Loucy (cell line): Measurements from ENCODE around the gene FXYD7.

ENCODE experiments used
- H2AFZ ChIP-seq: fragments of 200-600 bp; sonication (generic); 2 replicates; pipeline ENCODE4 v1.6.0; 2016; ENCODE audit warnings: antibody characterized with exemption, mild to moderate bottlenecking, low read length, moderate library complexity
- H3F3A ChIP-seq: fragments of 200-600 bp; 2 replicates; pipeline ENCODE4 v1.6.0; 2016; ENCODE audit warnings: antibody characterized with exemption, low read depth, mild to moderate bottlenecking
- H3K27me3 ChIP-seq: fragments of 200-600 bp; sonication (generic); 2 replicates; pipeline ENCODE4 v1.6.1; 2014; ENCODE audit warnings: low read length, mild to moderate bottlenecking; ENCODE audit not compliant: insufficient read depth, poor library complexity, severe bottlenecking
- H3K36me3 ChIP-seq: fragments of 200-600 bp; sonication (generic); 2 replicates; pipeline ENCODE4 v1.6.1; 2016; ENCODE audit warnings: low read length; ENCODE audit not compliant: insufficient read depth
- H3K4me1 ChIP-seq: fragments of 200-600 bp; sonication (generic); 2 replicates; pipeline ENCODE4 v1.5.1; 2014; ENCODE audit warnings: low read length, mild to moderate bottlenecking; ENCODE audit not compliant: insufficient read depth, poor library complexity, severe bottlenecking
- H3K4me2 ChIP-seq: fragments of 200-600 bp; sonication (generic); 2 replicates; pipeline ENCODE4 v1.6.0; 2014; ENCODE audit warnings: antibody characterized with exemption, low read length, low read depth, mild to moderate bottlenecking; ENCODE audit not compliant: poor library complexity, severe bottlenecking
- H3K4me3 ChIP-seq: fragments of 200-600 bp; sonication (generic); 2 replicates; pipeline ENCODE4 v1.5.1; 2014; ENCODE audit warnings: low read length, mild to moderate bottlenecking, mixed read lengths; ENCODE audit not compliant: poor library complexity, severe bottlenecking
- H3K79me2 ChIP-seq: fragments of 200-600 bp; sonication (generic); 2 replicates; pipeline ENCODE4 v1.6.1; 2014; ENCODE audit warnings: low read length; ENCODE audit not compliant: insufficient read depth
- H3K9ac ChIP-seq: fragments of 200-600 bp; sonication (generic); 2 replicates; pipeline ENCODE4 v1.6.0; 2014; ENCODE audit warnings: mild to moderate bottlenecking, low read depth, low read length, moderate library complexity; ENCODE audit not compliant: poor library complexity, severe bottlenecking
- H3K9me2 ChIP-seq: fragments of 200-600 bp; sonication (generic); replicated peaks from 2 replicates; pipeline ENCODE4 v1.6.1; 2016; ENCODE audit warnings: low read depth, low read length, mixed read lengths
- H3K9me3 ChIP-seq: fragments of 200-600 bp; sonication (generic); 2 replicates; pipeline ENCODE4 v1.6.1; 2014; ENCODE audit warnings: mild to moderate bottlenecking, antibody characterized with exemption, low read length, low read depth; ENCODE audit not compliant: insufficient read depth
- H4K20me1 ChIP-seq: fragments of 200-600 bp; sonication (generic); 2 replicates; pipeline ENCODE4 v1.6.0; 2014; ENCODE audit warnings: antibody characterized with exemption, low read length, mild to moderate bottlenecking; ENCODE audit not compliant: insufficient read depth, poor library complexity, severe bottlenecking
- EZH2phosphoT487 ChIP-seq: fragments of 200-600 bp; IDR thresholded peaks from 2 replicates; pipeline ENCODE4 v1.6.1; 2018; ENCODE audit warnings: antibody characterized with exemption, mild to moderate bottlenecking, moderate library complexity, borderline replicate concordance
- TF ChIP-seq, protein P1 (sequence below): fragments of 200-600 bp; sonication (generic); conservative IDR thresholded peaks from 2 replicates; pipeline ENCODE4 v1.5.1; 2014; ENCODE audit warnings: mild to moderate bottlenecking, antibody characterized with exemption, low read length

The FXYD7 gene

DNA sequence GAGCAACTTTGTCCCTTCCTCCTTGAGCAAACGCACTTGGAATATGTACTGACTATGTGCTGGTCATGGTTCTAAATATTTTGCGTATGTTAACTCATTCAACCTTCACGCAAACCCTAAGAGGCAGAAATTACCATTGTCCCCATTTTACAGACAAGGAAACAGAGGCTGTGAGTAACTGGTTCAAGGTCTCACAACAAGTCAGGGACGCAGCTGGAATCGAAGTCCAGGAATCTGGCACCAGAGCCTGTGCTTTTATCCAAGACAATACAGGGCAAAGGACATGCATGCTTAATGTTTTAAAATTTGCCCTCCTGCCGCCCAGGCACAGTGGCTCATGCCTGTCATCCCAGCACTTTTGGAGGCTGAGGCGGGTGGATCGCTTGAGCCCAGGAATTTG lies 16.6 kb downstream of the FXYD7 start:
- Histone ChIP-seq H3K79me2 (peaks cover 47% of the 10 kb centered on the region), H3K9me2 (no peaks in the 10 kb centered on the region), H3K27me3 (no peaks in the 10 kb centered on the region), H3K4me2 (no peak overlapping the region), H4K20me1 (peaks cover 34% of the 10 kb centered on the region), H3K9me3 (no peaks in the 10 kb centered on the region), H3K9ac (no peak overlapping the region), H2AFZ (no peak overlapping the region), H3K4me3 (no peak overlapping the region), H3K36me3 (peaks cover 64% of the 10 kb centered on the region; the same call in 1 of the 2 replicates), H3K4me1 (peaks cover 15% of the 10 kb centered on the region), H3F3A (no peaks in the 10 kb centered on the region)
- TF ChIP-seq EZH2phosphoT487: no peak
- TF ChIP-seq, protein P1, sequence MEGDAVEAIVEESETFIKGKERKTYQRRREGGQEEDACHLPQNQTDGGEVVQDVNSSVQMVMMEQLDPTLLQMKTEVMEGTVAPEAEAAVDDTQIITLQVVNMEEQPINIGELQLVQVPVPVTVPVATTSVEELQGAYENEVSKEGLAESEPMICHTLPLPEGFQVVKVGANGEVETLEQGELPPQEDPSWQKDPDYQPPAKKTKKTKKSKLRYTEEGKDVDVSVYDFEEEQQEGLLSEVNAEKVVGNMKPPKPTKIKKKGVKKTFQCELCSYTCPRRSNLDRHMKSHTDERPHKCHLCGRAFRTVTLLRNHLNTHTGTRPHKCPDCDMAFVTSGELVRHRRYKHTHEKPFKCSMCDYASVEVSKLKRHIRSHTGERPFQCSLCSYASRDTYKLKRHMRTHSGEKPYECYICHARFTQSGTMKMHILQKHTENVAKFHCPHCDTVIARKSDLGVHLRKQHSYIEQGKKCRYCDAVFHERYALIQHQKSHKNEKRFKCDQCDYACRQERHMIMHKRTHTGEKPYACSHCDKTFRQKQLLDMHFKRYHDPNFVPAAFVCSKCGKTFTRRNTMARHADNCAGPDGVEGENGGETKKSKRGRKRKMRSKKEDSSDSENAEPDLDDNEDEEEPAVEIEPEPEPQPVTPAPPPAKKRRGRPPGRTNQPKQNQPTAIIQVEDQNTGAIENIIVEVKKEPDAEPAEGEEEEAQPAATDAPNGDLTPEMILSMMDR: no peak

DNA sequence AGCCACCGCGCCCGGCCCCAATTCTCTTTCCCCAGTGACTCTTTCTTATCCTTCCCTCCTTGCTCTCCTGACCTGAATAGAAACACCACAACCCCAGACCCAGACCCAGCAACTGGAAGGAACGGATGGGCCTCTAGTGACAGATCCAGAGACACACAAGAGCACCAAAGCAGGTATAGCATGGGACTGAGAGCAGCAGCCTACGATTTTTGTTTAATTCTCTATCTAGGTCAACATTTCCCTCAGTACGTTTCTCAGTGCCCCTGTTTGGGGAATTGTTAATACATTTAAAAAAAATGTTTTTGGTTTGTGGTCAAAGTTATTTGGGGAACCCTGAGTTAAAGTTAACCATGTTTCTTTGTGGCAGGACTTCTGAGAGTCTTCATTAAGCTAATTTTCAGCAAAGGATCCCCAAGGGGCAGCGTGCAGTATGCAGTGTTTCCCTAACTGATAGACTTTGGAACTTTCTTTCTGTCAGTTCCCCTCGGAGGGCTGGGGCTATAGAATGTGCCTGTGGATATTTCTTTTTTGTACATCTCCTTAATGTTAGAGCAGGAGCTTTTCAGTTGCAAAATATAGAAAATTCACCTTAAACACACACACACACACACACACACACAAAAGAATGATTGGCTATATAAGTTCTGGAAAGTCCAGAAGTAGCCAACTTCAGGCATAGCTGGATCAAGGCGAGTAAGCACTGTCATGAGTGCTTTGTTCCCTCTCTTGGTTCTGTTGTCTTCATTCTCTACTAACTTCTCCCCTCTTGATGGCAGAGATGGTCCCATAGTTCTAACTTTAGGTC lies 17.8 kb downstream of the FXYD7 start:
- H3K9me2 ChIP-seq: no peaks in the 10 kb centered on the region
- H3K4me3 ChIP-seq: no peak overlapping the region
- no peaks in the 10 kb centered on the region for H3F3A ChIP-seq
- H3K79me2 ChIP-seq: peaks cover 35% of the 10 kb centered on the region
- no peak overlapping the region for H2AFZ ChIP-seq
- peaks cover 22% of the 10 kb centered on the region for H4K20me1 ChIP-seq
- no peaks in the 10 kb centered on the region for H3K9me3 ChIP-seq
- H3K4me2 ChIP-seq: no peak overlapping the region
- H3K4me1 ChIP-seq: peaks cover 12% of the 10 kb centered on the region
- H3K9ac ChIP-seq: no peak overlapping the region
- no peaks in the 10 kb centered on the region for H3K27me3 ChIP-seq
- H3K36me3 ChIP-seq: peaks cover 76% of the 10 kb centered on the region; the same call in 1 of the 2 replicates
- TF ChIP-seq, protein P1: no peak
- no peak for TF ChIP-seq EZH2phosphoT487

DNA sequence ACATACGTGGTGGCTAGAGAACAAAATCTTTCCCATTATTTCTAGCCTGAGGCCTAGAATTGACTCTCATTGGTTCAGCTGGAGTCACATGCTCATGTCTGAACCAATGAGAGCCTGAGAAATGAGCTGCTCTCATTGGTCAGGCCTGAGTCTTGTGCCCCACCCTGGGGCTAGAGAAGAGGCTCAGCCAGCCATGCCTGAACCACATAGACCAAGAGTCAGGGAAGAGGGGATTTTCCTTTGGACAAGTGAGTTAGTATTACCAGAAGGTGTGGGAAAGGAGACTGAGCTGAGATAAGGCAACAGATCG lies 18.3 kb downstream of the FXYD7 start:
- H3K9ac ChIP-seq: no peak overlapping the region
- H3F3A ChIP-seq: no peaks in the 10 kb centered on the region
- H3K4me3 ChIP-seq: no peak overlapping the region
- no peak overlapping the region for H2AFZ ChIP-seq
- H3K4me2 ChIP-seq: no peak overlapping the region
- H3K79me2 ChIP-seq: peaks cover 30% of the 10 kb centered on the region
- no peaks in the 10 kb centered on the region for H3K9me2 ChIP-seq
- H3K36me3 ChIP-seq: peaks cover 82% of the 10 kb centered on the region
- H3K9me3 ChIP-seq: peaks cover 5% of the 10 kb centered on the region; the same call in 1 of the 2 replicates
- TF ChIP-seq EZH2phosphoT487: no peak
- TF ChIP-seq, protein P1: no peak
- no peaks in the 10 kb centered on the region for H3K27me3 ChIP-seq
- peaks cover 17% of the 10 kb centered on the region for H4K20me1 ChIP-seq
- H3K4me1 ChIP-seq: peaks cover 11% of the 10 kb centered on the region
